Activated T-cell treated with anti-CD3 and anti-CD28 coated beads, Interleukin-2, amount 50 U/mL, for 4 hours (primary cell): Measurements from ENCODE around the gene SHROOM3. TPM values are rescaled to one million over a fixed set of nuclear protein-coding genes. Genes with fewer than 3 reads are reported as not detected.
A peak's percentile ranks its signal among the peaks of the same experiment; 100 is the strongest.

Experiments used
- ATAC-seq, 2 donors: fragments of 200-7000 bp; cut with Tn5 transposase; one replicate each; pipeline ENCODE4 v1.10.0; 2021
- DNase-seq: peaks from one replicate; pipeline ENCODE4 v3.0.0-alpha.2; 2020
- H3K27me3 Mint-ChIP-seq: one replicate; pipeline ENCODE4 v1.8.0; 2021; ENCODE audit warnings: low read depth, mixed read lengths
- H3K36me3 Mint-ChIP-seq: one replicate; pipeline ENCODE4 v1.8.0; 2022; ENCODE audit warnings: mixed read lengths; ENCODE audit not compliant: insufficient read depth
- H3K4me1 Mint-ChIP-seq: one replicate; pipeline ENCODE4 v1.8.0; 2021; ENCODE audit warnings: low read depth, mixed read lengths
- H3K4me3 Mint-ChIP-seq: one replicate; pipeline ENCODE4 v1.8.0; 2021; ENCODE audit warnings: mild to moderate bottlenecking, moderate library complexity, mixed read lengths
- H3K9me3 Mint-ChIP-seq: one replicate; pipeline ENCODE4 v1.8.0; 2021; ENCODE audit warnings: mixed read lengths
- total RNA-seq, 3 donors: library from RNA; stranded (reverse); gene quantifications; one replicate each; pipeline ENCODE4 v1.2.1, GENCODE V29; 2021

The SHROOM3 gene
- total RNA-seq, 3 donors from 2014 or later = 0.05 to 0.33 (median 0.08) TPM

DNA sequence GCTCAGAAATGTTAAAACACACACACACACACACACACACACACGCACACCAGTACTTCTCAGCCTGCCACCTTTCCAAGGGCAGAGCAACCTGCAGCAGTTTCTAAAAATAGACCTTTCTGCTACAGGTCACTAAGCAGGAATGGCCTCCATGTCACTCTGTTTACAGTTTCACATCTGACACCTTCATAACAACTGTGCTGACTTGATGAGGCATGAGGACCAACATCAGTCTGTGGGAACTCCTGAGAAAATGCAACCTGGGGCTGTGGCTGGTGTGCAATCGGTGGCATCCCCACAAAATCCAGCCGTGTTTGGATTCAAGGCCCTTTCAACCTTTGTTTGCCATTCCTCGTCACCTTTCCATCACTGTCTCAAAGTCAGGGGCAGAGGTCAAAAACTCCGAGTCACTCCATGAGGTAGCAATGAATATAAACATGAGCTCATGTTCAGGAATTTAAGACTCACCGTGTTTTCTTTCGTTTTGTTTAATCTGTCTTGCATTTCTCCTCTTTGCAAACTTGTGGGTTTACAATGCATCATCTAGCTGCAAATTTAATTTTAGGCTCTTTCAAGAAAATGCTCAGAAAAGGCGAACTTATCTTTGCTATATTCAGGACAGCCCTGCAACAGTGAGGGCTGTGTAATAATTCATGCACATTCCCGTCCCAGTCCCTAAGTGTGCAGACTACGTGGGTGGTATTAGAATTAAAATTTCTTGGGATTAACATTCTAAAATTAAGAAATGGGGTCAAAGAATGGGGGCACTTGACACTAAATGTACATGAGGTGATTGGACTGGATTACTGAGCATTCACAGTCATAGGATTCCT is 135.3 kb downstream of the SHROOM3 start:
- DNase-seq = no peak
- Mint-ChIP-seq H3K4me3 (no peak overlapping the region), H3K27me3 (peaks cover 20% of the 10 kb centered on the region), H3K4me1 (no peaks in the 10 kb centered on the region), H3K9me3 (no peaks in the 10 kb centered on the region), H3K36me3 (no peaks in the 10 kb centered on the region)
- no peak for ATAC-seq

GRCh38 chr4:76571274-76571673 is 136.2 kb downstream of the SHROOM3 start:
- DNase-seq (no peak), ATAC-seq (no peak)
- no peaks in the 10 kb centered on the region for H3K4me1 Mint-ChIP-seq
- H3K4me3 Mint-ChIP-seq = no peak overlapping the region
- no peaks in the 10 kb centered on the region for H3K9me3 Mint-ChIP-seq
- H3K36me3 Mint-ChIP-seq = no peaks in the 10 kb centered on the region
- H3K27me3 Mint-ChIP-seq = peaks cover 23% of the 10 kb centered on the region

DNA sequence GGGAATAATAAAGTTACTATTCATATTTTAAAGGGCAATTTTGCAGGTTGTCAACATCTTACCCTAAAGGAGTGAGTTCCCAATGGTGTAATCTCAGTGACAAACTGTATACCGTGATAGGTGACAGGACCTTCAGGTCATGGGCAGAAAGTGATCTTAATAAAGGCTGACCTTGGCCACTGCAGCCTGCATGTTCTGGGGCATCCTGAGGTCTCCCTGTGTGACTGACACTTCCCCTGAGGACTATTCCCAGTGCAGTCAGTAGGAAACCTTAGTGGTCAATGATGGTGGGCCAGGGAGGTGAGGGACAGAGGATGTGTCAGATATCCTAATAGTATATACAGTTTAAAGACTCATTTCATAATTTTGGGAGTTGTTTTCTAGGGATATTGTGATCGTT is 137.2 kb downstream of the SHROOM3 start:
- Mint-ChIP-seq H3K9me3 (no peaks in the 10 kb centered on the region), H3K4me3 (no peak overlapping the region), H3K4me1 (no peaks in the 10 kb centered on the region)

GRCh38 chr4:76576824-76577223 is 141.8 kb downstream of the SHROOM3 start:
- no peak overlapping the region for H3K4me3 Mint-ChIP-seq
- ATAC-seq = no peak
- no peaks in the 10 kb centered on the region for H3K9me3 Mint-ChIP-seq
- no peaks in the 10 kb centered on the region for H3K36me3 Mint-ChIP-seq
- H3K27me3 Mint-ChIP-seq = peaks cover 25% of the 10 kb centered on the region
- H3K4me1 Mint-ChIP-seq = no peaks in the 10 kb centered on the region
- DNase-seq = no peak

More for the DNA sequence above, 137.2 kb downstream of the SHROOM3 start:
- H3K36me3 Mint-ChIP-seq = no peaks in the 10 kb centered on the region
- H3K27me3 Mint-ChIP-seq = peaks cover 24% of the 10 kb centered on the region
- no peak for ATAC-seq
- no peak for DNase-seq

DNA sequence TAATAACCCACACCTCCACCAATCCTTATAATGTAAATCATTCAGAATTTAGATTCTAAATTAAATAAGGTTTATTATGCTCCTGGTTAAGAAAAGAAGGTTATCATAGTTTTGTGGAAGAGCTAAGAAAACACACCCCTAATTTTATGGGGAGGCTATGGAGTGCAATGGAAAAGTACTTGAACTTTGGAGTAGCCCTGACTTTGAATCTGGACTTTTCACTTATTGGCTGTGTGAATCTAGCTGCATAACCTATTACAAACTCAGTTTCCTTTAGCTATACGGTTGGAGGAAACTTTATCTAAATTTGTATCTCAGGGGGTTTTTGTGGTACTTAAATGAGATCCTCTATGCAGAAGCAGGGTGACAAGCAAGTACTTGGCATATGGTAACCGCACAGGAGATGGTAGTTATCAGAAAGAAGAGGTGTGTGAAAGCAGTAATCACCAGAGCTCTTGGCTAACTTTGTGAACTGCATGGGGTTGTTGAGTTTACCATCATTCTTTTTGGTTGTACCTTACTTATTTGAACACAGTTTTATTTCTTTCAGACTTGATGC is 143.1 kb downstream of the SHROOM3 start:
- H3K4me1 Mint-ChIP-seq = no peaks in the 10 kb centered on the region
- H3K9me3 Mint-ChIP-seq = no peaks in the 10 kb centered on the region
- ATAC-seq (no peak), DNase-seq (no peak)
- peaks cover 32% of the 10 kb centered on the region for H3K27me3 Mint-ChIP-seq
- no peak overlapping the region for H3K4me3 Mint-ChIP-seq
- H3K36me3 Mint-ChIP-seq = no peaks in the 10 kb centered on the region

DNA sequence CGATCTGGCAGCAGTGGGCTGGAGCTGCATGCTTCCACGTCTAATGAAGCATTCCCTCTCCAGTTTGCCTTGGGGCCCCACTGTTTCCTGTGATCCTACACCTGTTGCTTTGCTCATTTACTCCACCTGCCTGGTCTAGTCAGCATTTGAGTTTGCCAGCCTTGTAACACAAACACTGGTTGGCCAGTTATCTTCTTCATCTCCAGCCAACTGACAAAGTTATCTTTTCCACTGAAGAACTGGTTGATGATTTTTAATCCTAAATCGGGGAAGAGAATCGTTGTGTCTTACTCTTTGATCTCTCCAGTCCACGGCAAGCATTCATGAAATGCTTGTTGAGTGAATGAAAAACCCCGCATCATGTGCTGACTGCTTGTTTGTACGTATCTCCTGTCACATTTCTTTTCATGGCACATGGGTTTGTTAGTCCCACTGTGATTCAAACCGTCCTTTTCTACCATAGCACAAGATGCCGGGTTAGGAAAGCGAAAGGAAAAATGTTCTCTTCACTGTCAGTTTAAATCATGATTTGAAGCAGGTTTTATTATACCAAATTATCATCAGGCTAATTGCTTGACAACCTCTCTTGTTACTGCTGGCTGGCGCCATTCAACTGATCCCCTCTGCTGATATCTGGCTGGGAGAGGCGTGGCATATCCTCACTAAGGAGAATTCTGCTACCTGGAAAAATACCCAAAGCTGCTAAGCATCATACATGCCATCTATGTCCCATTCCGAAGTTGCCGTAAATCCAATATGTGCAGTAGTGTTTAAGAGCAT is 144.8 kb downstream of the SHROOM3 start:
- Mint-ChIP-seq H3K36me3 (no peaks in the 10 kb centered on the region), H3K4me3 (no peak overlapping the region), H3K4me1 (no peaks in the 10 kb centered on the region), H3K27me3 (peaks cover 25% of the 10 kb centered on the region), H3K9me3 (no peaks in the 10 kb centered on the region)
- DNase-seq = no peak
- no peak for ATAC-seq

- Mint-ChIP-seq H3K4me3 (no peak overlapping the region), H3K4me1 (no peaks in the 10 kb centered on the region), H3K27me3 (peaks cover 30% of the 10 kb centered on the region), H3K9me3 (no peaks in the 10 kb centered on the region), H3K36me3 (no peaks in the 10 kb centered on the region)
- DNase-seq (no peak), ATAC-seq (no peak)
Observed at GRCh38 chr4:76581077-76581962, 146.3 kb downstream of the SHROOM3 start.

DNA sequence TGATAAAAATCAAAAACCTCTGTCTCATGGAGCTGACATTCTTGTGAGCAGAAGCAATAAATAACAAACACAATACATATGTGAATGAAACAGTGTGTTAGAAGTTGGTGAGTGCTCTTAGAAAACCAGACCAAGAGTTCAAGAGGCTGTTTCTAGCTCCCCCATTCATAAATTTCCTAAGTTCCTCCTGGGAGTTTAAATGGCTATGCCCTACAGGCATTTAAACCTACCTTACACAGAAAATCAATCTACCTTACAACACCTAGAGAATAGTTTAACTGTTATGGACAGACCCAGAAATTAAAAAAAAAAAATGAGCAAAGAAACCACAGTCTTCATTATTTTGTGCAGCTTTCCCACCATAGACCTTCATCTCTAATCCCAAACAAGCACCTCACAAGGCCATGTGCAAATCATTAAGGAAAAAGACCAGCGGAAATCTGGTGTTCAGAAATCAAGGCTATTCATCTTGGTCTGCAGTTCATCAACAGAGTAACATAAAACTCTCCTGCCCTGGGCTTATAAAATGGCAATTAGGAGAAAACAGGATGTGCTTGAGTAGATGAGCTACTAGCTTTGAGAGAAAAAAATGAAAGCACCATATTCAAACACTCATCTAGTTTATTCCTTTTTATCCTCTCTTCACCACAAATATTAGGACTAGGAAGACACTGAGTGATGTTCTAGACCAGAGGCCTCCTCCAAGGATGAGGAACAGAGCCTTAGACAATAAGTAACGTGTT is 147.2 kb downstream of the SHROOM3 start:
- Mint-ChIP-seq H3K9me3 (no peaks in the 10 kb centered on the region), H3K27me3 (peaks cover 36% of the 10 kb centered on the region), H3K4me1 (no peaks in the 10 kb centered on the region), H3K4me3 (no peak overlapping the region), H3K36me3 (no peaks in the 10 kb centered on the region)
- DNase-seq (no peak), ATAC-seq (no peak)

DNA sequence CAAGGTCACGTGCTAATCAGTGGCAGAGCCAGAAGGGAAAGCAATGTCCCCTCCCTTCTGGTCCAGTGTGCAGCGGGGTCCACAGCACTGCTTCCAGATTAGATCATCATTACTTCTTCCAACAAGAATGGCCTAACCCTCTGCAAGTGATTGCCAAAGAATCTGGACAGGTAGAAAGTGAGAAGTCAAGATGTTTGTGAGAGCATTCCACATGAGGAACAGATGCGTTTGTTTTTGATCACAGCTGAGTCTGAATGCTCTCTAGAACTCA is 147.7 kb downstream of the SHROOM3 start:
- H3K27me3 Mint-ChIP-seq = peaks cover 36% of the 10 kb centered on the region
- no peak for DNase-seq
- H3K36me3 Mint-ChIP-seq = no peaks in the 10 kb centered on the region
- no peak overlapping the region for H3K4me3 Mint-ChIP-seq
- no peaks in the 10 kb centered on the region for H3K4me1 Mint-ChIP-seq
- no peaks in the 10 kb centered on the region for H3K9me3 Mint-ChIP-seq
- no peak for ATAC-seq

GRCh38 chr4:76584241-76585152 is 149.5 kb downstream of the SHROOM3 start:
- H3K4me1 Mint-ChIP-seq = no peaks in the 10 kb centered on the region
- DNase-seq (no peak), ATAC-seq (no peak)
- no peak overlapping the region for H3K4me3 Mint-ChIP-seq
- peaks cover 40% of the 10 kb centered on the region for H3K27me3 Mint-ChIP-seq
- H3K36me3 Mint-ChIP-seq = no peaks in the 10 kb centered on the region
- no peaks in the 10 kb centered on the region for H3K9me3 Mint-ChIP-seq

GRCh38 chr4:76585272-76585671 is 150.2 kb downstream of the SHROOM3 start:
- Mint-ChIP-seq H3K27me3 (peaks cover 38% of the 10 kb centered on the region), H3K9me3 (no peaks in the 10 kb centered on the region), H3K36me3 (no peaks in the 10 kb centered on the region), H3K4me3 (no peak overlapping the region), H3K4me1 (no peaks in the 10 kb centered on the region)
- ATAC-seq = no peak
- no peak for DNase-seq

DNA sequence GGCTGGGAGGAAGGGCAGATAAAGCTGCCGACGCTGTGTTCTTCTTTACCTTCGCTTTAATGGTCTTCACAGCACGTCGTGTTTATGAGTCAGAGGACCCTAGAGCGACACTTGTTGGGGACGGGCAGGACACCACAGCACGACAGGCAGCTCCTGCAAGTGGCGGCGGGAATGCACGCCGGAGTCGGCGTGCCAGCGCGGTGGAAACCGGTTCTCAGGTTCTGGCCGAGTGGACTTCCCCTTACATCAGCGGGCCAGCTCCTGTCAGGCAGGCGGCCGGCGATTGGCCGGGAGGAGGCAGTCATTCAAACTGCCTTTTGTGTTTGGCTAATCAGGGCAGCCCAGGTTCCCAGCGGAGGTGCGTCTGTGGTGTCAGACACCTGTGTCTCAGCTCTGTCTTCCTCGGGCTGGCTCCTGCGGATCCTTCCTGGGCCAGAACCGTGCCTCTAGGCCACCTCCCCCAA is 150.9 kb downstream of the SHROOM3 start:
- peak; percentile 65 to 69 for ATAC-seq
- Mint-ChIP-seq H3K36me3 (no peaks in the 10 kb centered on the region), H3K4me3 (peak overlapping the region; percentile 49)

GRCh38 chr4:76588274-76588673 is 153.2 kb downstream of the SHROOM3 start:
- no peak for DNase-seq
- H3K4me1 Mint-ChIP-seq = no peaks in the 10 kb centered on the region
- H3K36me3 Mint-ChIP-seq = no peaks in the 10 kb centered on the region
- H3K4me3 Mint-ChIP-seq = no peak overlapping the region
- H3K27me3 Mint-ChIP-seq = peaks cover 32% of the 10 kb centered on the region
- no peaks in the 10 kb centered on the region for H3K9me3 Mint-ChIP-seq
- ATAC-seq = no peak

More for the DNA sequence above, 150.9 kb downstream of the SHROOM3 start:
- Mint-ChIP-seq H3K4me1 (no peaks in the 10 kb centered on the region), H3K27me3 (peaks cover 40% of the 10 kb centered on the region), H3K9me3 (no peaks in the 10 kb centered on the region)
- DNase-seq = peak; percentile 4
